Neuron (in vitro differentiated cells): ENCODE results near the gene DAB1.

Source experiments
- H2AFZ ChIP-seq: one replicate; pipeline ENCODE4 v1.6.1; 2013; ENCODE audit warnings: low read depth, mild to moderate bottlenecking, inconsistent platforms, low read length, moderate library complexity
- H3K27me3 ChIP-seq: one replicate; pipeline ENCODE4 v1.6.1; 2013; ENCODE audit warnings: low read length; ENCODE audit not compliant: insufficient read depth
- H3K36me3 ChIP-seq: one replicate; pipeline ENCODE4 v1.6.1; 2013; ENCODE audit warnings: low read length; ENCODE audit not compliant: insufficient read depth
- H3K4me1 ChIP-seq: one replicate; pipeline ENCODE4 v1.6.1; 2013; ENCODE audit warnings: low read length; ENCODE audit not compliant: insufficient read depth
- H3K4me3 ChIP-seq: 2 replicates; pipeline ENCODE4 v1.5.1; 2013; ENCODE audit warnings: mild to moderate bottlenecking, low read length, moderate library complexity
- H3K9me3 ChIP-seq: one replicate; pipeline ENCODE4 v1.6.1; 2013; ENCODE audit warnings: low read length

The DAB1 gene

GRCh38 chr1:57294177-57294576 lies 129.7 kb downstream of the DAB1 start:
- no peak overlapping the region for H2AFZ ChIP-seq

GRCh38 chr1:57293214-57293613 lies 130.6 kb downstream of the DAB1 start:
- peaks cover 9% of the 10 kb centered on the region for H3K4me1 ChIP-seq
- no peak overlapping the region for H3K4me3 ChIP-seq
- no peaks in the 10 kb centered on the region for H3K36me3 ChIP-seq
- H3K9me3 ChIP-seq: no peaks in the 10 kb centered on the region
- no peak overlapping the region for H2AFZ ChIP-seq
- H3K27me3 ChIP-seq: no peaks in the 10 kb centered on the region

More at GRCh38 chr1:57294177-57294576, 129.7 kb downstream of the DAB1 start:
- no peaks in the 10 kb centered on the region for H3K9me3 ChIP-seq
- H3K4me3 ChIP-seq: no peak overlapping the region
- no peaks in the 10 kb centered on the region for H3K36me3 ChIP-seq
- H3K27me3 ChIP-seq: no peaks in the 10 kb centered on the region
- H3K4me1 ChIP-seq: peaks cover 6% of the 10 kb centered on the region

GRCh38 chr1:57289781-57290180 lies 134.1 kb downstream of the DAB1 start:
- no peak overlapping the region for H3K4me3 ChIP-seq
- no peaks in the 10 kb centered on the region for H3K36me3 ChIP-seq
- no peaks in the 10 kb centered on the region for H3K9me3 ChIP-seq
- no peaks in the 10 kb centered on the region for H3K27me3 ChIP-seq
- H3K4me1 ChIP-seq: peaks cover 9% of the 10 kb centered on the region
- H2AFZ ChIP-seq: no peak overlapping the region

DNA sequence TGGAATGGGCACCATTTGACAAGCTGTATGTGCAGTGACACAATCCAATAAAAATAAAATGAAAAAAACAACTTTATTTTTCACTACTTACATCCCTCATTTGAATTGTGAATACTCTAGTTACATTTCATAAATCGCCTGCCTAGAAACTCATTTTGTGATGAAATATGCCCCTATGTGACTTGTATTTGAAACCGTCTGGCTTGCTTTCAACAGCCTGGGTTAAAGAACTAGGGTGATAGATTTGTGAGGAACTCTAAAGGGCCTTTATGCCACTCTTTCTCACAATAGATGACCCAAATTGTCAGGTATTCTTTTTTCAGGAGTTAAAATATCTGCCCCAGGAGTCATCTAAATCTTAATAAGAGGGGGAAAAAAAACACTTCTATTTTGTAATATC lies 137.9 kb downstream of the DAB1 start:
- Histone ChIP-seq H3K4me3 (no peak overlapping the region), H3K36me3 (no peaks in the 10 kb centered on the region), H2AFZ (no peak overlapping the region), H3K9me3 (no peaks in the 10 kb centered on the region), H3K27me3 (no peaks in the 10 kb centered on the region), H3K4me1 (peaks cover 11% of the 10 kb centered on the region)

DNA sequence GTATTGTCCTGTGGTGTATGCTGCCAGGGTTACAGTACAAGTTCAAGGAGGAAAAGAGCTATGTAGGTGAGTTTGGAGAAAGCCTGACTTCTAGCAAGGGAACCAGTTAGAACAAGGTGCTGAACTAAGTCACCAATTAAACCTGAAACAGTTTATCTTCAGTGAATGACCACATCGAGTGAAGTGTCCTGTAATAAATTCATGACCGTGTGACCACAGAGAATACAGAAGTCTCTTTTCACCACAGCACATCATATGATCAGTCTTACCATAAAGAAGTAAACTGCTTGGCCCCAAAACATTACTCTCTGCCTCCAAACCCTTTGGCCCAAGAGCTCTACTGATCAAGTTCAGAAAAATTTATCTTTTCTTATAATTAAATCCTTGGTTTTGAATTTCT lies 141.4 kb downstream of the DAB1 start:
- Histone ChIP-seq H2AFZ (no peak overlapping the region), H3K4me3 (no peak overlapping the region), H3K27me3 (no peaks in the 10 kb centered on the region), H3K9me3 (no peaks in the 10 kb centered on the region), H3K4me1 (peaks cover 10% of the 10 kb centered on the region), H3K36me3 (no peaks in the 10 kb centered on the region)

DNA sequence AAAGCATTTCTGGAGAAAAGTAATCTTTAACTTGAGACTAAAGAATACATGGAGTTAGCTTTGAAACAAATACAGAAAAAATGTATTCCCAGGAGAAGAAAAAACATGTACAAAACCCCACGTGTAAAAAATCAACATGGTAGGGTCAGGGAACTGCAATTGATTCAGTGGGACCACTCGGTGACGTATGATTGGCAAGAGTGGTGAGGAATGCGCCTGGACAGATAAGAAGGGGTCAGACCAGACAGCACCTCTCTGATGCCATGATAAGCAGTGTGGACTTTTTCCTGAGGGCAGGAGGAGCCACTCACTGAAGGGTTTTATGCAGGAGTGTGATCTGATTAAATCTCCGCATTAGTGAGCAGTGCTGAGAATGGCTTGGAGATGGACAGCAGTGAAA lies 142.5 kb downstream of the DAB1 start:
- H3K4me1 ChIP-seq: peaks cover 10% of the 10 kb centered on the region
- H3K36me3 ChIP-seq: no peaks in the 10 kb centered on the region
- no peak overlapping the region for H2AFZ ChIP-seq
- no peak overlapping the region for H3K4me3 ChIP-seq
- no peaks in the 10 kb centered on the region for H3K9me3 ChIP-seq
- H3K27me3 ChIP-seq: no peaks in the 10 kb centered on the region

DNA sequence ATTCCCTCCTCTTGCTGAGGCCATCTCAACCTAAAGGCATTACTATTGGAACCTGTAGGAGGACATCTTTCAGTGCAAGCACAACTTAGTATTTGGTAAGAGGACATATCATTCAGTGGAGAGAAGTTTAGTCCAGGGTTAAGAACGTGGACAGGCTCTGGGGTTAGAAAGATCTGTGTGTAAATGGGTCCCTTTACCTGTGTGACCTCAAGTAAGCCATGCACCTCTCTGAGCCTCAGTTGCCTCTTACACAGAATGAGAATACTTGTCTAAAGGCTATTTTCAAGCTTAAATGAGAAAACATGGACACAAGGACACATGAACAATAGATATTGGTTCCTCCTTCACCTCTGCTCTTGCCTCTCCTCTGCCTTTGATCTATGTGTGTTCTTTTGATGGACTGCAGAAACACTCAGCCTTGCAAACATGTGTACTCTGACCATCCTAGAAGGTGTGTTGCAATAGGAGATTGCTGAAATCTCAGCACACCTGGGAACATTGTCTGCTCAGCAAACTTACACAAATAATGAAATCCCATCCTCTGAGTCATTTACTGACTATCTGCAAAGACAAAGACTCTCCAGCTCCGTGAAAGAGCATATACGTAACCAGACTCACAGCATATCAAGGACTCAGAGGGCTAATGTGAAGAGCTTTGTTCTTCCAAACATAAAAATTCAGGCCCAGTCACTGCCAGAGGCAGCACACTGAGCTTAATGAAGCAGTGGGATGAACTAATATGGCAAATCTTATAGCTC lies 143.8 kb downstream of the DAB1 start:
- H3K36me3 ChIP-seq: no peaks in the 10 kb centered on the region
- no peaks in the 10 kb centered on the region for H3K9me3 ChIP-seq
- H2AFZ ChIP-seq: no peak overlapping the region
- H3K4me1 ChIP-seq: peaks cover 10% of the 10 kb centered on the region
- H3K27me3 ChIP-seq: no peaks in the 10 kb centered on the region
- no peak overlapping the region for H3K4me3 ChIP-seq

DNA sequence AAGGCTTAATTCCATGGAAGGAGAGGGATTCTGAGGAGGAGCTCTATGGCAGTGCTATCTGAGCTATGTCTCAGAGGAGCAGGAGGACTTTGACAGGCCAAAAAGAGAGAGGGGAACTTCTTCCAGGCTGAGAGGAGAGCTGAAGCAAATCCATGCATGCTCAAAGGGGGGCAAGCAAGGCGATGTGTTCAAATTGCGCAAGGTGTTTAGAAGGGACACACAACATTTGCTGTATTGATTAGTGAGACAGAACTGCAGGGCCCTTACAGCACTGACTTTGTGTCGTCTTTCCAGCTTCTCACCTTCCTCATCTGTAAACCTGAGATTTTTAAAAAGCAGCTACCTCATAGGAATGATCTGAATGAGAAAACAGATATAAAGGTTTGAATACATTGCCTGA lies 145.3 kb downstream of the DAB1 start:
- Histone ChIP-seq H3K9me3 (no peaks in the 10 kb centered on the region), H3K36me3 (no peaks in the 10 kb centered on the region), H3K4me3 (no peak overlapping the region), H3K27me3 (no peaks in the 10 kb centered on the region), H3K4me1 (peaks cover 10% of the 10 kb centered on the region), H2AFZ (no peak overlapping the region)

- Histone ChIP-seq H3K4me3 (no peak overlapping the region), H3K4me1 (peaks cover 10% of the 10 kb centered on the region), H3K27me3 (no peaks in the 10 kb centered on the region), H3K9me3 (no peaks in the 10 kb centered on the region), H2AFZ (no peak overlapping the region), H3K36me3 (no peaks in the 10 kb centered on the region)
Observed at GRCh38 chr1:57277681-57278080, 146.2 kb downstream of the DAB1 start.

GRCh38 chr1:57276918-57277317 lies 146.9 kb downstream of the DAB1 start:
- Histone ChIP-seq H3K27me3 (no peaks in the 10 kb centered on the region), H3K9me3 (no peaks in the 10 kb centered on the region), H3K4me3 (no peak overlapping the region), H2AFZ (no peak overlapping the region), H3K4me1 (peaks cover 10% of the 10 kb centered on the region), H3K36me3 (no peaks in the 10 kb centered on the region)

GRCh38 chr1:57272601-57273000 lies 151.3 kb downstream of the DAB1 start:
- no peak overlapping the region for H2AFZ ChIP-seq
- no peaks in the 10 kb centered on the region for H3K9me3 ChIP-seq
- H3K27me3 ChIP-seq: no peaks in the 10 kb centered on the region
- H3K4me3 ChIP-seq: no peak overlapping the region
- no peaks in the 10 kb centered on the region for H3K36me3 ChIP-seq
- H3K4me1 ChIP-seq: no peaks in the 10 kb centered on the region

GRCh38 chr1:57272150-57272549 lies 151.7 kb downstream of the DAB1 start:
- no peaks in the 10 kb centered on the region for H3K27me3 ChIP-seq
- no peaks in the 10 kb centered on the region for H3K9me3 ChIP-seq
- no peak overlapping the region for H2AFZ ChIP-seq
- no peaks in the 10 kb centered on the region for H3K4me1 ChIP-seq
- no peaks in the 10 kb centered on the region for H3K36me3 ChIP-seq
- no peak overlapping the region for H3K4me3 ChIP-seq

DNA sequence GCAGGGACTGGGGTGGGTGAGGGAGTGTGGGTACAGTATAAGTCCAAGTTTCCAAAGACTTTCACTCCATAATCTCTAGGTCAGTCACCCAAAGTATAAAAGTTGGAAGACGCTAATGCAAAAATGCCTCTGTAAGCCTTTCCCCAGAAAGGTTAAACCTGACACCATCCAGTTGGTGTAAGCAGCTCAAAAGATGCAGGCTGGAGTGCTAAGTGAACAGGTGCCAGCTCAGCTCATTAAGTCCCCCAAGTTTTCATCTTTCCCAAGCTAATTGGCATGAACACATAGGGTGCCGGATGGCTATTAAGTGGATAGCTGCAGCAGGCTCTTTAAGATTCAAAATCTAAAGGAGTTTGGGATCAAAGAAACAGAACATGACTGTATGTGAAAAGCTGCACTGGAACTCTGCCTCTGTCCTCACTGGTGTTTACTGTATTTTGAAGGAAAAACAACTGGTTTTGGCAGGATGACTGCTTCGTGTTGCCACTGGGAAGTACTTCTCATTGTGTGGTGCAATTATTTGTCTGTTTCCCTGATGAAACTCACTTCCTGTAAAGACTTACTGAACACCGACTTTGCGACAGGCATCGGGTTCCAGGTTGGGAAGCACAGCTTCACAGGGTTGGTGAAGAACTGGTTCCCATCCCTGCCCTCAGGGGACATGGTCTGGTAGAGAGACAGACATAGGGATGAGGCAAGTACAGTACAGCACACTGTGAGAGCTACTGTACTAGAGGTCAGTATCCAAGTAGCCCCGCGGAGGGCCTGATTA lies 152.7 kb downstream of the DAB1 start:
- Histone ChIP-seq H2AFZ (no peak overlapping the region), H3K4me3 (no peak overlapping the region)

More for the DNA sequence above, 152.7 kb downstream of the DAB1 start:
- no peaks in the 10 kb centered on the region for H3K4me1 ChIP-seq
- no peaks in the 10 kb centered on the region for H3K36me3 ChIP-seq
- H3K27me3 ChIP-seq: no peaks in the 10 kb centered on the region
- no peaks in the 10 kb centered on the region for H3K9me3 ChIP-seq
